Stimulated activated CD8-positive, alpha-beta memory T cell treated with anti-CD3 and anti-CD28 coated beads, Interleukin-4, amount 100 ng/mL, for 4 hours (primary cell): ENCODE measurements around the gene CACNA1I.

ENCODE experiments used
- DNase-seq, 2 donors: peaks; one replicate each; pipeline ENCODE4 v3.0.0-alpha.2; 2020; ENCODE audit warnings: low read depth in 2 of 2, low spot score in 1 of 2

The CACNA1I gene

GRCh38 chr22:39664485-39665200 lies 94.1 kb downstream of the CACNA1I start:
- peak in 1 of 2 donors; percentile 3 for DNase-seq

- no peak for DNase-seq
Measured at GRCh38 chr22:39665229-39665628, 94.7 kb downstream of the CACNA1I start.

GRCh38 chr22:39665661-39666431 lies 95.3 kb downstream of the CACNA1I start:
- DNase-seq, result no peak

GRCh38 chr22:39666495-39666894 lies 95.9 kb downstream of the CACNA1I start:
- no peak for DNase-seq

- DNase-seq, result no peak
Measured at GRCh38 chr22:39666926-39667325, 96.4 kb downstream of the CACNA1I start.

GRCh38 chr22:39669432-39669831 lies 98.9 kb downstream of the CACNA1I start:
- DNase-seq, result no peak

- no peak for DNase-seq
Measured at GRCh38 chr22:39671936-39672335, 101.4 kb downstream of the CACNA1I start.

GRCh38 chr22:39674536-39674935 lies 104.0 kb downstream of the CACNA1I start:
- no peak for DNase-seq

- DNase-seq, result no peak
Measured at GRCh38 chr22:39675947-39676346, 105.4 kb downstream of the CACNA1I start.

GRCh38 chr22:39677967-39678366 lies 107.4 kb downstream of the CACNA1I start:
- DNase-seq, result no peak

- DNase-seq, result no peak
Measured at GRCh38 chr22:39678862-39679490, 108.4 kb downstream of the CACNA1I start.

GRCh38 chr22:39679652-39680051 lies 109.1 kb downstream of the CACNA1I start:
- no peak for DNase-seq

GRCh38 chr22:39680486-39680885 lies 109.9 kb downstream of the CACNA1I start:
- DNase-seq, result no peak

GRCh38 chr22:39681038-39681861 lies 110.7 kb downstream of the CACNA1I start:
- DNase-seq, result no peak

- no peak for DNase-seq
Measured at GRCh38 chr22:39682994-39683393, 112.4 kb downstream of the CACNA1I start.

GRCh38 chr22:39683639-39684038 lies 113.1 kb downstream of the CACNA1I start:
- DNase-seq, result no peak

GRCh38 chr22:39684702-39685281 lies 114.2 kb downstream of the CACNA1I start:
- DNase-seq, result no peak

GRCh38 chr22:39685336-39686177 lies 115.0 kb downstream of the CACNA1I start:
- DNase-seq, result no peak

GRCh38 chr22:39686178-39686620 lies 115.6 kb downstream of the CACNA1I start:
- no peak for DNase-seq
